ENCODE results near the gene GPR141. TPM values are rescaled to one million over a fixed set of nuclear protein-coding genes. Genes with fewer than 3 reads are reported as not detected.

The GPR141 gene, protein sequence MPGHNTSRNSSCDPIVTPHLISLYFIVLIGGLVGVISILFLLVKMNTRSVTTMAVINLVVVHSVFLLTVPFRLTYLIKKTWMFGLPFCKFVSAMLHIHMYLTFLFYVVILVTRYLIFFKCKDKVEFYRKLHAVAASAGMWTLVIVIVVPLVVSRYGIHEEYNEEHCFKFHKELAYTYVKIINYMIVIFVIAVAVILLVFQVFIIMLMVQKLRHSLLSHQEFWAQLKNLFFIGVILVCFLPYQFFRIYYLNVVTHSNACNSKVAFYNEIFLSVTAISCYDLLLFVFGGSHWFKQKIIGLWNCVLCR
- total RNA-seq: 1.9 TPM

DNA sequence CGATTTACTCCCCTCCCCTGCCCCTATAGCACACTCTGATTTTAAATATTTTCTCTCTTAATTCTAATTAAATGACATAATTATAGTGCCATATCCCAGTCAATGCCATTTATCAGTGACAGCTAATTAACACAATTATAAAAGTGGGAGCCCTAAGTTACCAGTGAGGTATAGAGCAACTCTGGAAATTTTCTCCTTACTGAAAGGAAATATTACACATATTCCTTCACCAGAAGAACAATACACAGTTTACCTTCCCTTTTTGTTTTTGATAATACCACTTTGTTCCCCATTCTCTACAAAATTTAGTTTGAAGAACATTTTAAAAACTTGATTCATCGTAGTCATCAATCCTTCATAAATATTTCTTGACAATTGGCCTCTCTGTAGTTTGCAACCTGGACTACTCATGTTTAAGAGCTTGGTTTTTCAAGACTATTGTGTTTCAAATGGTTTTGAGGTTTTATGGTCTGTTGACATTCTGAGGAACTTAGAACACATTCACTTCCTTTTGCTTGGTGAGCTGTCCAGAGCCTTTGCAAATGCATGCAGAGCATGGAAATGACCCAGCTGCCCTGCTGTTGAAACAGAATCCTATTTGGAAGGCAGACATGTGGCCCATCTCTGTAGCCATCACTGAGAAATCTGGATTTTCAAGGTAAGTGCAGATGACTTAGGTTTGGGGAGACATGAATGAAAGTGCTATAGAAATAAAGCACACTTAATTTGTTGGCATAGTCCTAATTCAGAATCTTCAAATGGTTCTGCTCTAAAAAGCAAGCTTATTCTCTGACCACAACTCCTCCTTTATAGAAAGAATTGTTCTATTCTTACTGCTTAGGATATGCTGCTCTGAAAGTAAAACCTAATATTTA, at the start of gene GPR141:
Gene GPR141 (plus strand): TSS at position 521 of the 875 bp plus-strand sequence. CDS start 56,628 bp downstream, outside the sequence.

Other genes with a start within 250 kb of the GPR141 start
- gene ELMO1, start 234.9 kb upstream of the GPR141 start, total RNA-seq: 58.2 TPM
- not detected for gene NME8, start 164.8 kb downstream of the GPR141 start, total RNA-seq
- 116 TPM for gene SFRP4, start 233.1 kb downstream of the GPR141 start, total RNA-seq
- 20.7 TPM for gene EPDR1, start 236.9 kb downstream of the GPR141 start, total RNA-seq

Data from camera-type eye (tissue), 1 donor.